Brain microvascular endothelial cell (primary cell): ENCODE data around the gene FBLN1.

Experiments used
- DNase-seq: peaks from one replicate; pipeline ENCODE4 v3.0.0-alpha.2; 2020
- H3K27ac ChIP-seq: fragments of 250-450 bp; sonication (Bioruptor Pico); 2 replicates; pipeline ENCODE4 v1.5.1; 2020; ENCODE audit warnings: mild to moderate bottlenecking, moderate library complexity
- H3K27me3 ChIP-seq: fragments of 250-450 bp; sonication (Bioruptor Pico); replicated peaks from 2 replicates; pipeline ENCODE4 v1.5.1; 2020; ENCODE audit warnings: mild to moderate bottlenecking
- H3K36me3 ChIP-seq: fragments of 250-450 bp; sonication (Bioruptor Pico); replicated peaks from 2 replicates; pipeline ENCODE4 v1.5.1; 2020; ENCODE audit warnings: mild to moderate bottlenecking
- H3K4me3 ChIP-seq: 2 replicates; pipeline ENCODE4 v1.5.1; 2011; ENCODE audit warnings: low read depth, mild to moderate bottlenecking, control low read depth, low read length, moderate library complexity
- CTCF ChIP-seq: IDR thresholded peaks from 2 replicates; pipeline ENCODE4 v1.5.1; 2011; ENCODE audit warnings: low read depth, mild to moderate bottlenecking, moderate library complexity, low read length, control low read depth, inconsistent platforms; ENCODE audit errors: missing control alignments
- in situ Hi-C: cut with HindIII; loops from 2 replicates; pipeline ENCODE4 v1.10.0; 2017; ENCODE audit warnings: low sequenced_read_pairs, low pct_ligation_motif_present

The FBLN1 gene

GRCh38 chr22:45515676-45516075, 13.0 kb downstream of the FBLN1 start:
- Histone ChIP-seq H3K27ac (no peak overlapping the region), H3K36me3 (no peaks in the 10 kb centered on the region), H3K4me3 (no peak overlapping the region), H3K27me3 (no peaks in the 10 kb centered on the region)
- no peak for DNase-seq
- TF ChIP-seq CTCF = no peak
- in situ Hi-C loops = no loop called here

- no peaks in the 10 kb centered on the region for H3K36me3 ChIP-seq
- H3K4me3 ChIP-seq = no peak overlapping the region
- TF ChIP-seq CTCF = no peak
- H3K27ac ChIP-seq = no peak overlapping the region
- no peaks in the 10 kb centered on the region for H3K27me3 ChIP-seq
- peak; percentile 37 for DNase-seq
- in situ Hi-C loops = no loop called here
These were observed 13.5 kb downstream of the FBLN1 start for GRCh38 chr22:45516163-45516562.

- in situ Hi-C loops = no loop called here
These were observed 14.4 kb downstream of the FBLN1 start for GRCh38 chr22:45516923-45517675.

GRCh38 chr22:45518136-45518535, 15.5 kb downstream of the FBLN1 start:
- Histone ChIP-seq H3K36me3 (no peaks in the 10 kb centered on the region), H3K27ac (no peak overlapping the region), H3K4me3 (no peak overlapping the region), H3K27me3 (no peaks in the 10 kb centered on the region)
- in situ Hi-C loops = no loop called here
- DNase-seq = no peak
- no peak for TF ChIP-seq CTCF

More at GRCh38 chr22:45516923-45517675, 14.4 kb downstream of the FBLN1 start:
- DNase-seq = peak; percentile 65
- no peaks in the 10 kb centered on the region for H3K36me3 ChIP-seq
- TF ChIP-seq CTCF = no peak
- no peak overlapping the region for H3K4me3 ChIP-seq
- no peaks in the 10 kb centered on the region for H3K27me3 ChIP-seq
- peak overlapping the region; percentile 26 for H3K27ac ChIP-seq

- in situ Hi-C loops = no loop called here
- Histone ChIP-seq H3K27me3 (no peaks in the 10 kb centered on the region), H3K36me3 (no peaks in the 10 kb centered on the region), H3K27ac (no peak overlapping the region), H3K4me3 (no peak overlapping the region)
- TF ChIP-seq CTCF = no peak
- DNase-seq = no peak
These were observed 15.9 kb downstream of the FBLN1 start for GRCh38 chr22:45518580-45518991.

- H3K4me3 ChIP-seq = no peak overlapping the region
- TF ChIP-seq CTCF = no peak
- H3K27ac ChIP-seq = no peak overlapping the region
- no peaks in the 10 kb centered on the region for H3K36me3 ChIP-seq
- H3K27me3 ChIP-seq = no peaks in the 10 kb centered on the region
- in situ Hi-C loops = no loop called here
- DNase-seq = no peak
These were observed 18.5 kb downstream of the FBLN1 start for GRCh38 chr22:45521178-45521577.
